ENCODE results near the gene GTF3A.

DNA sequence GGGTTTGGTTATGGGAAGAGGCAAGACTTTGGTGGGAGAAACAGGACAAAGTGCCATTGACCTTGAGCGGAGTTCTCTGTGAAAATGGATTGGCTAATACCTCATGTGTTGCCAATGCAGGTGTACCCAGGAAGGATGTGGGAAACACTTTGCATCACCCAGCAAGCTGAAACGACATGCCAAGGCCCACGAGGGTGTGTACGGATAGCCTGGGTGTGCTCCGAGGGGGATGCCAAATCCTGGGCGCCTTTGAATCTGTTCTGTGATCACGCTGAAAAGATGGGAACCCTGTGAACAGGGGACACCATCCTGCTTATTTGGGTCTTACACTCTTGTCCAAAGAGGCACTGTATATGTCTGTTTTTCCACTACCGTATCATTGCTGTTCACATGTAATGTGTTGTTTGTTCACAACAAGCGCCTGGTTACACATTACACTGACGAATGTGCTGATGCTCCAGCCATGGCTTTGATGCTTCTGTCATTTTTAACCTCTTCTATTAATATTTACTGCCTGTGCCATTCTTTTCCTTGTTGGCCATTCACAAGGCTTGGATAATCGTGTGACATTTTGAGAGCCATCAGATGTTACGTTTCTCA, 8.3 kb downstream of the GTF3A start:
- TF ChIP-seq ZNF219 (CRISPR knock-in tag; IDR thresholded peaks at IDR 0.05; ENCODE audit: borderline replicate concordance) (no peak), NFE2L1 (CRISPR knock-in tag; IDR thresholded peaks at IDR 0.05) (no peak), CREB1 (CRISPR knock-in tag; IDR thresholded peaks at IDR 0.05) (no peak), FOXJ3 (CRISPR knock-in tag; IDR thresholded peaks at IDR 0.05; ENCODE audit: borderline replicate concordance) (no peak), PRRX2 (CRISPR knock-in tag; IDR thresholded peaks at IDR 0.05) (no peak), TEAD4 (CRISPR knock-in tag; IDR thresholded peaks at IDR 0.05) (no peak), NR3C1 (CRISPR knock-in tag; conservative IDR thresholded peaks at IDR 0.05; ENCODE audit: low read depth) (no peak)
- TF ChIP-seq, protein P1, sequence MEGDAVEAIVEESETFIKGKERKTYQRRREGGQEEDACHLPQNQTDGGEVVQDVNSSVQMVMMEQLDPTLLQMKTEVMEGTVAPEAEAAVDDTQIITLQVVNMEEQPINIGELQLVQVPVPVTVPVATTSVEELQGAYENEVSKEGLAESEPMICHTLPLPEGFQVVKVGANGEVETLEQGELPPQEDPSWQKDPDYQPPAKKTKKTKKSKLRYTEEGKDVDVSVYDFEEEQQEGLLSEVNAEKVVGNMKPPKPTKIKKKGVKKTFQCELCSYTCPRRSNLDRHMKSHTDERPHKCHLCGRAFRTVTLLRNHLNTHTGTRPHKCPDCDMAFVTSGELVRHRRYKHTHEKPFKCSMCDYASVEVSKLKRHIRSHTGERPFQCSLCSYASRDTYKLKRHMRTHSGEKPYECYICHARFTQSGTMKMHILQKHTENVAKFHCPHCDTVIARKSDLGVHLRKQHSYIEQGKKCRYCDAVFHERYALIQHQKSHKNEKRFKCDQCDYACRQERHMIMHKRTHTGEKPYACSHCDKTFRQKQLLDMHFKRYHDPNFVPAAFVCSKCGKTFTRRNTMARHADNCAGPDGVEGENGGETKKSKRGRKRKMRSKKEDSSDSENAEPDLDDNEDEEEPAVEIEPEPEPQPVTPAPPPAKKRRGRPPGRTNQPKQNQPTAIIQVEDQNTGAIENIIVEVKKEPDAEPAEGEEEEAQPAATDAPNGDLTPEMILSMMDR (IDR thresholded peaks at IDR 0.05), result no peak
- TF ChIP-seq, protein P2, sequence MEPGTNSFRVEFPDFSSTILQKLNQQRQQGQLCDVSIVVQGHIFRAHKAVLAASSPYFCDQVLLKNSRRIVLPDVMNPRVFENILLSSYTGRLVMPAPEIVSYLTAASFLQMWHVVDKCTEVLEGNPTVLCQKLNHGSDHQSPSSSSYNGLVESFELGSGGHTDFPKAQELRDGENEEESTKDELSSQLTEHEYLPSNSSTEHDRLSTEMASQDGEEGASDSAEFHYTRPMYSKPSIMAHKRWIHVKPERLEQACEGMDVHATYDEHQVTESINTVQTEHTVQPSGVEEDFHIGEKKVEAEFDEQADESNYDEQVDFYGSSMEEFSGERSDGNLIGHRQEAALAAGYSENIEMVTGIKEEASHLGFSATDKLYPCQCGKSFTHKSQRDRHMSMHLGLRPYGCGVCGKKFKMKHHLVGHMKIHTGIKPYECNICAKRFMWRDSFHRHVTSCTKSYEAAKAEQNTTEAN (CRISPR knock-in tag; IDR thresholded peaks at IDR 0.05), result no peak
- TF ChIP-seq, protein P3, sequence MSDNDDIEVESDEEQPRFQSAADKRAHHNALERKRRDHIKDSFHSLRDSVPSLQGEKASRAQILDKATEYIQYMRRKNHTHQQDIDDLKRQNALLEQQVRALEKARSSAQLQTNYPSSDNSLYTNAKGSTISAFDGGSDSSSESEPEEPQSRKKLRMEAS (CRISPR knock-in tag; IDR thresholded peaks at IDR 0.05), result no peak
- TF ChIP-seq, protein P4, sequence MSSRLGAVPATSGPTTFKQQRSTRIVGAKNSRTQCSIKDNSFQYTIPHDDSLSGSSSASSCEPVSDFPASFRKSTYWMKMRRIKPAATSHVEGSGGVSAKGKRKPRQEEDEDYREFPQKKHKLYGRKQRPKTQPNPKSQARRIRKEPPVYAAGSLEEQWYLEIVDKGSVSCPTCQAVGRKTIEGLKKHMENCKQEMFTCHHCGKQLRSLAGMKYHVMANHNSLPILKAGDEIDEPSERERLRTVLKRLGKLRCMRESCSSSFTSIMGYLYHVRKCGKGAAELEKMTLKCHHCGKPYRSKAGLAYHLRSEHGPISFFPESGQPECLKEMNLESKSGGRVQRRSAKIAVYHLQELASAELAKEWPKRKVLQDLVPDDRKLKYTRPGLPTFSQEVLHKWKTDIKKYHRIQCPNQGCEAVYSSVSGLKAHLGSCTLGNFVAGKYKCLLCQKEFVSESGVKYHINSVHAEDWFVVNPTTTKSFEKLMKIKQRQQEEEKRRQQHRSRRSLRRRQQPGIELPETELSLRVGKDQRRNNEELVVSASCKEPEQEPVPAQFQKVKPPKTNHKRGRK (CRISPR knock-in tag; IDR thresholded peaks at IDR 0.05; ENCODE audit: borderline replicate concordance), result no peak
- TF ChIP-seq, protein P5, sequence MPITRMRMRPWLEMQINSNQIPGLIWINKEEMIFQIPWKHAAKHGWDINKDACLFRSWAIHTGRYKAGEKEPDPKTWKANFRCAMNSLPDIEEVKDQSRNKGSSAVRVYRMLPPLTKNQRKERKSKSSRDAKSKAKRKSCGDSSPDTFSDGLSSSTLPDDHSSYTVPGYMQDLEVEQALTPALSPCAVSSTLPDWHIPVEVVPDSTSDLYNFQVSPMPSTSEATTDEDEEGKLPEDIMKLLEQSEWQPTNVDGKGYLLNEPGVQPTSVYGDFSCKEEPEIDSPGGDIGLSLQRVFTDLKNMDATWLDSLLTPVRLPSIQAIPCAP (CRISPR knock-in tag; IDR thresholded peaks at IDR 0.05), result no peak
- TF ChIP-seq, protein P6, sequence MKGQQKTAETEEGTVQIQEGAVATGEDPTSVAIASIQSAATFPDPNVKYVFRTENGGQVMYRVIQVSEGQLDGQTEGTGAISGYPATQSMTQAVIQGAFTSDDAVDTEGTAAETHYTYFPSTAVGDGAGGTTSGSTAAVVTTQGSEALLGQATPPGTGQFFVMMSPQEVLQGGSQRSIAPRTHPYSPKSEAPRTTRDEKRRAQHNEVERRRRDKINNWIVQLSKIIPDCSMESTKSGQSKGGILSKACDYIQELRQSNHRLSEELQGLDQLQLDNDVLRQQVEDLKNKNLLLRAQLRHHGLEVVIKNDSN (CRISPR knock-in tag; IDR thresholded peaks at IDR 0.05), result no peak

Measured in WTC11 (cell line).